Bladder microvascular endothelial cell (primary cell): ENCODE data around the gene NMRAL1. TPM values are rescaled to one million over a fixed set of nuclear protein-coding genes. Genes with fewer than 3 reads are reported as not detected.

Experiments used
- total RNA-seq: library from RNA; depleted of rRNA; stranded (reverse); fragments of >200 nt; gene quantifications from 2 replicates; pipeline ENCODE4 v1.2.3, GENCODE V29; 2014

Gene NMRAL1
- total RNA-seq, result 52.9 and 60.2 TPM in 2 replicates

GRCh38 chr16:4474192-4474961, at the start of gene NMRAL1:
Gene NMRAL1, minus strand, starts transcription at chr16:4474625. Its CDS starts 493 bp downstream, at chr16:4474132.

DNA sequence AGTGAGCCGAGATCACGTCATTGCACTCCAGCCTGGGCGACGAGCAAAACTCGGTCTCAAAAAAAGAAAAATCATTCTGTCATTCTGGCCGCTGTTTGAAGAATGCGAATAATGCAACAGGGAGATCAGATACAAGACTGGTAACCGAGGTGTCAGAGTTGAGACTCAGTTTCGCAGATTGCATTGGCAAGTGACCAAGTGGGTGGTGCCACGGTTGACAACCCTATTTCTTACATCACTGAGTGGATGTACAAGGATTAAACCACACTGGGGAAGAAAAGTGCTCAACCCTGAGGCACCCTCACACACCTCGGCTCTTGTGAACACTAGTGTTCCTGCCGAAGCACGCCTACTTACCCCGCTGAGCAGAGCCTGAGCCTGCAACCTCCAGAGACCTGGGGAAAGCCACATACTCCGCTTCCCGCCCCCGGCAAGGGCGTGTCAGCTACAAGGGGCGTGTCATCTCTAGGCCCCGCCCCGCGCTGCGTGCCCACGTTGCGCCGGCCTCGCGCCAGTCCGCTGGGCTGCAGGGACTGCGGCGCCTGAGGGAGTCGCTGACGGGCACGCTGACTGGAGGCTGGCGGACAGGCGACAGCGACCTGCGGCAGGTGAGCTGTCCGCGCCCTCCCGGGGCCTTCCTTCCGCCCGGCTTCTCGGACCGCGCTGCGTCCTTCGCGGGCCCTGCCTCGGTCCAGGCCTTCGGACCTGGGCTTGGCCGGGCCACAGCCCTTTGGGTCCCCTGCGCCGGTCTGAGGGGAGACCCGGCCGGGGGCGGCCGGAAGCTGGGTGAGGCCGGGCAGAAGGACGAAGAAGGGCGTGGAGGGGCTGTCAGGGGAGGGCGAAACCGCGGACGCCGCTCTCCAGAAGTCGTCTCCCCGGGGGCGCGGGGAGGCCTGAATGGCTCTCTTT, 1.7 kb upstream of the NMRAL1 start, which contains the start of gene HMOX2:
TSS of gene HMOX2 (plus strand) at position 519 of the 909 bp plus-strand sequence. CDS start 29,127 bp downstream, outside the sequence.

GRCh38 chr16:4425378-4426020, 48.9 kb downstream of the NMRAL1 start, which contains the start of gene DNAJA3:
Gene DNAJA3, plus strand, starts transcription at chr16:4425868. Its CDS starts 14 bp downstream, at chr16:4425882.

GRCh38 chr16:4416200-4417032, 58.0 kb downstream of the NMRAL1 start, which contains the start of gene CORO7:
Gene CORO7, minus strand, starts transcription at chr16:4416596. Its CDS starts 78 bp downstream, at chr16:4416518.

Other genes with a start within 250 kb of the NMRAL1 start
- under 0.01 and 0.06 TPM in 2 replicates for gene SRL, start 232.5 kb downstream of the NMRAL1 start, total RNA-seq
- 3.7 and 5.4 TPM in 2 replicates for gene TFAP4, start 201.6 kb downstream of the NMRAL1 start, total RNA-seq
- gene GLIS2, start 158.6 kb downstream of the NMRAL1 start, total RNA-seq, result 0.94 and 0.97 TPM in 2 replicates
- 13.8 and 18.5 TPM in 2 replicates for gene PAM16, start 123.3 kb downstream of the NMRAL1 start, total RNA-seq
- gene VASN, start 102.8 kb downstream of the NMRAL1 start, total RNA-seq, result 0.65 and 2.6 TPM in 2 replicates
- gene CORO7, start 58.0 kb downstream of the NMRAL1 start, total RNA-seq, result 34.6 and 43.3 TPM in 2 replicates
- gene DNAJA3, start 48.8 kb downstream of the NMRAL1 start, total RNA-seq, result 31.4 and 65.8 TPM in 2 replicates
- gene HMOX2, start 1.8 kb upstream of the NMRAL1 start, total RNA-seq, result 91.6 and 197 TPM in 2 replicates
- 10.7 and 14.5 TPM in 2 replicates for gene CDIP1, start 64.1 kb upstream of the NMRAL1 start, total RNA-seq
- under 0.01 TPM in 1 of 2 replicates, not detected in the other for gene C16orf96, start 81.7 kb upstream of the NMRAL1 start, total RNA-seq
- 1.8 and 7.4 TPM in 2 replicates for gene UBALD1, start 140.3 kb upstream of the NMRAL1 start, total RNA-seq
- gene MGRN1, start 150.2 kb upstream of the NMRAL1 start, total RNA-seq, result 13.4 and 40.2 TPM in 2 replicates
- gene NUDT16L1, start 218.9 kb upstream of the NMRAL1 start, total RNA-seq, result 24.1 and 34.1 TPM in 2 replicates